ENCODE results near the gene NDP. TPM values are rescaled to one million over a fixed set of nuclear protein-coding genes. Genes with fewer than 3 reads are reported as not detected.
"Not testable (repeated sequence)": the region's sequence is repeated elsewhere in the genome, so short reads cannot be mapped to it uniquely, and the experiment has no call there.

NDP gene
- polyA plus RNA-seq, 3 donors from 2014 or later = not detected

DNA sequence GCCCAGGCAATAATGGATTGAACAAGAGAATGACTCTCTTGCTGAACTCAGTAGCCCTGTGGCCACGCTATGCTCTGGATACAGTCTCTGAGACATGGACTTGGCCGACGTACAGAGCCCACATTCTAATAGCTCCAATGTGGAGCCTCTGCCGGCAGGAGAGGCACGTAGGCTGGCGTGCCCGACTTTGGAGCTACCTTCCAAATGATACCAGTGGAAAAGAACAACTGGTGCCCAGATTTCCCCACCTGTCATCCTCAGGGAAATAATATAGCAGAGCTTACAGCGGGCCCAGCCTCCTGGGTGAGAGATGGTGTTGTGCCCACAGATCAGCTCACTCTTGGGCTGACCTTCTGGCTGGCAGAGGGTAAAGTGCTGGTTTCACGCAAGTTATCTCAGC, 10.6 kb downstream of the NDP start:
- DNase-seq = no peak
- H3K4me1 Mint-ChIP-seq = peaks cover 4% of the 10 kb centered on the region in 2 donors
- H3K9me3 Mint-ChIP-seq = peaks cover 0 to 1% (median 0%) of the 10 kb centered on the region in 6 donors
- H3K36me3 Mint-ChIP-seq = no peaks in the 10 kb centered on the region
- H3K27me3 Mint-ChIP-seq (ENCODE audit: low read depth in 3 of 3) = peaks cover 2 to 5% (median 3%) of the 10 kb centered on the region in 3 donors
- no peak overlapping the region for H3K4me3 Mint-ChIP-seq
- no peak overlapping the region for H3K27ac Mint-ChIP-seq

DNA sequence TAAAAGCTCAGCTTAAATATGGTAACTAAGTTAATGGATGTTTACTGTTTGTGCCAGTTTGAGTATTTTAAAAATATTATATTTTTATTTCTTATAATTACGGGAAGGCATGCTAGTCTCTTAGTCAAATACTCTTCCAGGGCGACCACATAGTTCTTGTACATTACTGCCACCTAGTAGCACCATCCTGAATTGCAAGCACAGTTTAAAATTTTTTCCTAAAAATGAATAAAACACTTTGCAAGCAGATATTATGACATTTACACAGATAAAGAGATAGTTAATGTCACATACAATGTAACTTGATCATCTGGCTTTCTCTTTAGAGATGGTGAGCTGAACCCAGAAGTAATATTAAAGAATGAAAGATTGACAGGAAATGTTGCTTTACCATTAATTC, 11.5 kb downstream of the NDP start:
- Mint-ChIP-seq H3K27ac (no peak overlapping the region), H3K4me3 (no peak overlapping the region), H3K9me3 (peaks cover 0 to 1% (median 0%) of the 10 kb centered on the region in 6 donors), H3K27me3 (ENCODE audit: low read depth in 3 of 3) (peaks cover 3 to 7% (median 4%) of the 10 kb centered on the region in 3 donors), H3K4me1 (peaks cover 4% of the 10 kb centered on the region in 2 donors), H3K36me3 (no peaks in the 10 kb centered on the region)
- DNase-seq = no peak

DNA sequence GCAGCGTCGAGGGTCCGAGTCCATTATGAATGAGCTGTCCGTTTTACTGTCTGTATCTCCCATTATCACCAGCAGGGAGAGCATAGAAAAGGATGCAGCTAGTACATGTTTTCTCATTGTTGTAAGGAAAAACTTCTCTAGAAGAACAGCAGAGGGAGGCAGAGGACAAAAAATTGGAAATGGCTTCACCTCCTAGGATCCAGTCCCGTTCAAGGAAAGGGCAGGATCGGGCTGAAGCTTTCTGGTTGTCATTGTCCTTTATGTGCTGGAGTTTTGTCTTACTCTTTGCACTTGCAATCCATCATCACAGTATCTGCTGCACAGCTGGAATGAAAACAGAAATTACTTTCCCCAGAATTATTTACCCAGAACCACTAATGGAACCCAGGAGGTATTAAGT, 14.7 kb downstream of the NDP start:
- peak overlapping the region in 1 of 6 donors; percentile 24 for H3K27ac Mint-ChIP-seq
- DNase-seq = peak; percentile 47 to 62 (median 57)
- peaks cover 4% of the 10 kb centered on the region in 2 donors for H3K4me1 Mint-ChIP-seq
- H3K4me3 Mint-ChIP-seq = peak overlapping the region in 2 of 5 donors; percentile 3 to 10
- peaks cover 0 to 1% (median 0%) of the 10 kb centered on the region in 6 donors for H3K9me3 Mint-ChIP-seq
- H3K36me3 Mint-ChIP-seq = no peaks in the 10 kb centered on the region
- H3K27me3 Mint-ChIP-seq (ENCODE audit: low read depth in 3 of 3) = peaks cover 2 to 4% (median 3%) of the 10 kb centered on the region in 3 donors

DNA sequence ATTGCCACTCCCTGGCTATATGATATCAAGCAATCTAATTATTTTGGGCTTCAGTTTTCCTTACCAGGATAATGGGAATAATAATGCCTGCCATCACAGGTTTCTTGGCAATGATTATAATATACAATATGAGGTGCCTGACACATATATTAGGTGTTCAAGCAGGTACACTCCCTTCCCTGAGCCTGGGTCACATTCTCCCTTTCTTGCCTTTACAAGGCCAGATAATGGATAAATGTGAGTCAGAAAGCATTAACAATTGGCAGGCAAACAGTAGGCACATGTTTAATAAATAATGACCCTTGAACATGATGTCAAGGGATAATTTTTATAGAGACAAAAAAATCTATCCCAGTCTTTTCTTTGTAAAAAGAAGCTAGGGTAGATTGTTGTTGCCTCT, 17.2 kb downstream of the NDP start:
- no peak overlapping the region for H3K27ac Mint-ChIP-seq
- H3K4me3 Mint-ChIP-seq = no peak overlapping the region
- peaks cover 2 to 4% (median 3%) of the 10 kb centered on the region in 3 donors for H3K27me3 Mint-ChIP-seq (ENCODE audit: low read depth in 3 of 3)
- no peak for DNase-seq
- H3K4me1 Mint-ChIP-seq = peaks cover 4% of the 10 kb centered on the region in 2 donors
- no peaks in the 10 kb centered on the region for H3K9me3 Mint-ChIP-seq
- H3K36me3 Mint-ChIP-seq = no peaks in the 10 kb centered on the region

DNA sequence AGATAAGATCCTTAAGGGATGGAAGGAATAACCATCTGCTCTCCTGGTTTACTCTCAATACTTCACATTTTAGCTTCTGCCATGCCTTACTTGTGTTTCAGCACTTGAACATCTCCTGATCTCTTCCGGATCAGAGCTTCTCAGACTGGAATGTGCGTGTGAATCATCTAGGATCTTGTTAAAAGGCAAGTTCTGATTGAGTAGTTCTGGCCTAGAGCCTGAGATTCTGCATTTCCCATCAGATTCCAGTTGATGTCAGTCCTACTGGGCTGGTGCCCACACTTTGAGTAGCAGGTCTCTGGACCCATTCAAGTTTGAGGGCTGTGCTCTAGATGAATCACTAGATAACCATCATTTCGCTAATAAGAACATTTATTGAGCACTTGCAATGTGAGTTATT, 20.0 kb downstream of the NDP start:
- H3K4me3 Mint-ChIP-seq = no peak overlapping the region
- H3K27me3 Mint-ChIP-seq (ENCODE audit: low read depth in 3 of 3) = peaks cover 2 to 4% (median 3%) of the 10 kb centered on the region in 3 donors

DNA sequence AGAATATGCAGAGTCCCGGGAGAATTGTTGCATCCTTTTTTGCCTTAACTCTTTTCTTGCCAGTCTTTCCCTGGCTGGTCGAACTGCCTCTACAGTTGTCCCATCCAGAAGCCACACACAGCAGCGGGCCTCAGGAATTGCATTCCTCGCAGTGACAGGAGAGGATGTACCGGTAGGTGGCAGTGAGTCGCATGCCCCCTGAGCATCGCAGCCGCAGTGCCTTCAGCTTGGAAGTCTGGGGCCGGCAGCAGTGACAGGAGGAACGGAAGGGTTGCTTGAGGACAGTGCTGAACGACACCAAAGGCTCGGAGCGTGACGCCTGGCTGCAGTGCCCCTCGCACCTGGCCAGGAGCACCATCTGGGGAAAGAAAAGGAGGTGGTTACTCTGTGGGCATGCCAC, 23.5 kb downstream of the NDP start:
- H3K36me3 Mint-ChIP-seq = no peaks in the 10 kb centered on the region
- no peaks in the 10 kb centered on the region for H3K9me3 Mint-ChIP-seq
- peak overlapping the region in 4 of 5 donors; percentile 26 to 57 (median 35) for H3K4me3 Mint-ChIP-seq
- peak overlapping the region in 1 of 6 donors; percentile 52 for H3K27ac Mint-ChIP-seq
- H3K27me3 Mint-ChIP-seq (ENCODE audit: low read depth in 3 of 3) = peaks cover 2 to 3% (median 3%) of the 10 kb centered on the region in 3 donors
- DNase-seq = peak; percentile 3 to 25 (median 13)
- H3K4me1 Mint-ChIP-seq = peaks cover 3 to 6% of the 10 kb centered on the region in 2 donors

More for the DNA sequence above, 20.0 kb downstream of the NDP start:
- H3K4me1 Mint-ChIP-seq = peaks cover 3 to 6% of the 10 kb centered on the region in 2 donors
- DNase-seq = no peak
- no peaks in the 10 kb centered on the region for H3K9me3 Mint-ChIP-seq
- no peak overlapping the region for H3K27ac Mint-ChIP-seq
- H3K36me3 Mint-ChIP-seq = no peaks in the 10 kb centered on the region

DNA sequence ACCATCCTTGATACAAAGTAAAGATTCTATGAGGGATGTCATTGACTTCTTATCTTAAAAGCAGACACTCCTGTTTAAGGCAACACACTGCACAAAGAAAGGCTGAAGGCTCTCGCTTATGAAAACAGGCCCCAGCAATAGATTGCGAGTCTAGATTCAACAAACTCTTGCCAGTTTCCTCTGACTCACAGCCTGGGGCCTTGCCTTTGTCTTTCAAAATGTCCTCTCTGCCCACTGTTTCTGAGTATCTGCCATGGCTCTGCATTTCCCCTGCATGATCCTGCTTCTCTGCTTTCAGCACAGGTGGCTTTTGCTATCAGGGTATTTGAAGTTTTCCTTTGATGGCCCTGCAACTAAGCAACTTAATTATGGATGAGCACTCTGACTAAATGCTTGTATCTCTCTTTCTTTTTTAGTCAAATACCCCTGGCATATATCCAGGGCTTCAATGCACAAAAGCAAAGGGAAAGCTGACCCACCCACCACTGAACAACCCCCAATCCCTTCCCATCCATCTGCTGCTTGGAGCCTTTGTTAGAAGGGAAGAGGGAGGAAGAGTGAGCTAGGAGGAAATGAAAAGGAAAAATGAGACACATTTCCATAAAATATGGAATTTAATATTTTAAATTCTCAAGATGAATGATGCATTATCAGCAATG, 32.2 kb downstream of the NDP start:
- no peak for DNase-seq
- H3K27ac Mint-ChIP-seq = no peak overlapping the region
- H3K27me3 Mint-ChIP-seq (ENCODE audit: low read depth in 3 of 3) = peaks cover 3 to 5% (median 3%) of the 10 kb centered on the region in 3 donors
- no peaks in the 10 kb centered on the region for H3K9me3 Mint-ChIP-seq
- H3K36me3 Mint-ChIP-seq = no peaks in the 10 kb centered on the region
- H3K4me3 Mint-ChIP-seq = no peak overlapping the region
- no peaks in the 10 kb centered on the region for H3K4me1 Mint-ChIP-seq

DNA sequence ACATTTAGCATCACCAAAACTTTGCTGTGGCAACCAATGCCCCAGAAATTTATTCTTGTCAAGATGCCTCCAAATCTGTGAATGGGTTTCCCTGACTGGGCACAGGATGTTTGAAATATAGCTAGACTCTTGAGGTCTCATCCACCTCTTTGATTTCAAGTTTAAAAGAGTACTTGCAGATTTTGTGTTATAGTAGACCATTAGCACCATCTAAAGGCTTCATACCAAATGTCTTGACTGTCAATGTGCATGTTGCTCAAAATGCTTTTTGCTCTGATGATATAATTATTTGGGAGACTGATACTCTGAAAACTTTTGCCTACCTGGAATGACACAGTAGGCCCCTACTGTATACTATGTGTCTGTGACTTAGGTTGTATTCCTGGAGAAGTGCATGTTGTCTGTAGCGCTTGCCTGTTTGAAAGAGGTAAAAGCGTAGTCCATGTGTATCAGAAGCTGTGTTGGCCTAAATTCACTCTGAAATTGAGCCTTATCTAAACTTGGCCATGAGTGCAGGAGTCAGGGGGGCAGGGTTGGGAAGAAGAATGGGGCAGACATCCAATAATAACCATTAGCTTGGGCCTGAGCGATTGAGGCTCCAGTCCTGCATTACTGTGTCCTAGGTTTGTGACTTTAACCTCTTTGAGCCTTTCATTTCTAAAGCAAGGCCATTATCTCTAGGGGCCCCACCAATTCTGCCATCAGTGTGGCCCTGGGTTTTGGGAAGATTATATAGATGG, 33.8 kb downstream of the NDP start:
- no peak overlapping the region for H3K4me3 Mint-ChIP-seq
- no peaks in the 10 kb centered on the region for H3K4me1 Mint-ChIP-seq
- H3K36me3 Mint-ChIP-seq = no peaks in the 10 kb centered on the region
- H3K27me3 Mint-ChIP-seq (ENCODE audit: low read depth in 3 of 3) = peaks cover 3 to 5% (median 5%) of the 10 kb centered on the region in 3 donors
- DNase-seq = no peak
- no peak overlapping the region for H3K27ac Mint-ChIP-seq
- no peaks in the 10 kb centered on the region for H3K9me3 Mint-ChIP-seq

DNA sequence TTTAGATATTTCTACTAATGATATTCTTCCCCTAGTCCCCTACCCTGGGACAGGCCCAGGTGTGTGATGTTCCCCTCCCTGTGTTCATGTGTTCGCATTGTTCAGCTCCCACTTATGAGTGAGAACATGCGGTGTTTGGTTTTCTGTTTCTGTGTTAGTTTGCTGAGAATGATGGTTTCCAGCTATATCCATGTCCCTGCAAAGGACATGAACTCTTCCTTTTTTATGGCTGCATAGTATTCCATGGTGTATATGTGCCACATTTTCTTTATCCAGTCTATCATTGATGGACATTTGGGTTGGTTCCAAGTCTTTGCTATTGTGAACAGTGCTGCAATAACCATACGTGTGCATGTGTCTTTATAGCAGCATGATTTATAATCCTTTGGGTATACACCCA, 51.2 kb downstream of the NDP start:
- H3K4me3 Mint-ChIP-seq, H3K27ac Mint-ChIP-seq, H3K4me1 Mint-ChIP-seq, H3K36me3 Mint-ChIP-seq, H3K9me3 Mint-ChIP-seq, DNase-seq: not testable (repeated sequence)
- H3K27me3 Mint-ChIP-seq (ENCODE audit: low read depth in 3 of 3) = peaks cover 6 to 28% (median 12%) of the 10 kb centered on the region in 3 donors

DNA sequence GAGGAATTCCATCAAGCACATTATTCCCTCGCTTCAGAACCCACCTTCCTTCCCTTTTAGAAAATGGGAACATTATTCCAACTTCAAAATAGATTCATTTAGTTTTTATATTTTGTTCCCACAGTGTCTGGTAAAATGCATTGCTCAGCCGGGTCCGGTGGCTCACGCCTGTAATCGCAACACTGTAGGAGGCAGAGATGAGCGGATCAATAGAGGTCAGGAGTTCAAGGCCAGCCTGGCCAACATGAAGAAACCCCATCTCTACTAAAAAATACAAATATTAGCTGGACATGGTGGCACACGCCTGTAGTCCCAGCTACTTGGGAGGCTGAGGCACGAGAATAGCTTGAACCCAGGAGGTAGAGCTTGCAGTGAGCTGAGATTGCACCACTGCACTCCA, 62.4 kb downstream of the NDP start:
- not testable (repeated sequence) for H3K9me3 Mint-ChIP-seq, H3K36me3 Mint-ChIP-seq, H3K4me1 Mint-ChIP-seq, DNase-seq, H3K4me3 Mint-ChIP-seq, H3K27ac Mint-ChIP-seq
- peaks cover 3 to 11% (median 4%) of the 10 kb centered on the region in 3 donors for H3K27me3 Mint-ChIP-seq (ENCODE audit: low read depth in 3 of 3)

DNA sequence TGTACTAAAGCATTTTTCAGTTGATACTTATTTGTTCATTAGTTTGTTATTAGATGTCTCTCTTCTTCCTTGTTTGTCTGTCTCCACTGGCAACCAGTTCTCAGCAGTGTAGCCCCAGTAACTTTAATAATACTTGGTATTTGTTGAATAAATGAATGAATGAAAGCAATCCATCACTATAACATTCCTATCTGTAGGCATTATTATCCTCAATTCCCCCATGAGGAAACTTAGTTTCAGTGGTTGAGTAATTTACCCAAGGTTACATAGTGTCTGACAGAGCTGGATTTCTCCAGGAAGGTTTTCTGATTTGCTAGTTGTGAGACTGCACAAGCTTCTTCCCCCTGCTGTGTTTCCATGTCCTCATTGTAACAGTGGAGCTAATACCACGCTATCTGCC, 63.2 kb downstream of the NDP start:
- H3K27ac Mint-ChIP-seq = no peak overlapping the region
- H3K4me1 Mint-ChIP-seq = no peaks in the 10 kb centered on the region
- peaks cover 3 to 11% (median 4%) of the 10 kb centered on the region in 3 donors for H3K27me3 Mint-ChIP-seq (ENCODE audit: low read depth in 3 of 3)
- no peaks in the 10 kb centered on the region for H3K36me3 Mint-ChIP-seq
- no peaks in the 10 kb centered on the region for H3K9me3 Mint-ChIP-seq
- H3K4me3 Mint-ChIP-seq = no peak overlapping the region
- DNase-seq = no peak

DNA sequence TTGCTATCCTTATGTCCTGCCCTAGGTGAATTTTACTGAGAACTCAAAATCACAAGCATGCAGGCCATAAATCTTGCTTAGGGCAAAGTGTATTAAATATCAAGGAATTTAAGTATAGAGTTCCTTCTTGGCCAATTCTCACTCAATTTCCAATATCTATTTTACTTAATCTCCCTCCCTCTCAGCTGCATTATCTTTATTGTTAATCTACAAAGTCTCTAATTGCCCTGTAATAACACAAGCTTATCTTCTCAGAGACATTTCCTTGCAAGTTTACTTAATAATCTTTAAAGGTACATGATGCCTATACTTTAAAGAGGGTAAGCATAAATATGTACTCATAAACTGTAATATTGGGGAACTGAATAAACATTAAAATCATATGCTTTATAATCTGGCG, 64.0 kb downstream of the NDP start:
- no peak for DNase-seq
- H3K27me3 Mint-ChIP-seq (ENCODE audit: low read depth in 3 of 3) = peaks cover 3 to 8% (median 4%) of the 10 kb centered on the region in 3 donors
- no peak overlapping the region for H3K27ac Mint-ChIP-seq
- H3K4me1 Mint-ChIP-seq = no peaks in the 10 kb centered on the region
- no peak overlapping the region for H3K4me3 Mint-ChIP-seq
- no peaks in the 10 kb centered on the region for H3K36me3 Mint-ChIP-seq
- no peaks in the 10 kb centered on the region for H3K9me3 Mint-ChIP-seq

DNA sequence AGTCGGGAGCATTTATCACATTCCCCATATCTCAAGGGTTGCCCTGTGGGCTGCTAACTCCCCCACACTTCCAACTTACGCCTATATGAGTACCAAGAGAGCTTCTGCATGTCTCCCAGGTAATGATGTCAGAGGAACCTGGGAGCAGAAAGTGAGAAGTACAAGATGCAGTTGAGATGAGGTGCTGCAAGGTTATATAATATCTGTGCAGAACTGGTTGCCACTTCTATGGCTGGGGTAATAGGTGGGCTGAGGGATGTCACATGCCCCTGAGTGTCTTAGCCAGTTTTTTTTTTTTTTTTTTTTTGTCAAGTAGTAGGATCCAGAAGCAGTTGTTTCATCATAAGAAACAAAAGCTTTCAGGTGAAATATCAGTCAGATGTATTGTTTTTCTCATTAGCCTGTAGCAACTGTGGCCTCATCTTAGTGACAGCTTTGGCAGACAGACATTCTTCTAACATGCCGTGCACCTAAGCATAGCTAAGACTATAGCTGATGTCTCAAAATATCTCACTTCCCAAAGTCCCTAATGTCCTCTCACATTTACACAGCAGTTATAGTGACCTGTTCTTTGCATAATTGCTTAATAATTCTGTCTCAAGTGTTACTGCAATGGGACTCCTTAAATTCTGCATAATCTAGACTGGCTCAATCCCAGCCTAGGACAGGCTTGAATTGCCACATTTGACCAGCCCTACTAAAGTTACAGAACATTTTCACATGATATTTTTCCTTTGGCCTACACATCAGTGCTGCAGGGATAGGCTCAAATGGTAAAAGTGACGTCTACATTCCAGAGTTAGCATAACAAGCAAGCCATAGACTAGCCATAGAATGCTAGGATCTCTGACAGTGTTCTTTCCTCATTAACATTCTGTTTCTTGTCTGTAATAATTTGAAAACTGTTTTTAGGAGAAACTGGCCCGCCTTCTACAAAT, 73.0 kb downstream of the NDP start:
- Mint-ChIP-seq H3K4me3 (no peak overlapping the region), H3K36me3 (no peaks in the 10 kb centered on the region), H3K27ac (no peak overlapping the region), H3K4me1 (no peaks in the 10 kb centered on the region), H3K27me3 (ENCODE audit: low read depth in 3 of 3) (peaks cover 0 to 5% (median 3%) of the 10 kb centered on the region in 3 donors), H3K9me3 (no peaks in the 10 kb centered on the region)
- DNase-seq = no peak

All from immature natural killer cell (primary cell).